Stimulated activated memory B cell treated with anti-CD40 and anti-IgM and Interleukin-4, amounts not matched to agents 10 μg/mL and 1 μg/mL and 100 μg/mL, for 72 hours (primary cell): ENCODE data around the gene ZNF775.

Experiments
- ATAC-seq: fragments of 150-1000 bp; cut with Tn5 transposase; 2 replicates; pipeline ENCODE4 v1.10.0; 2021
- H3K27ac Mint-ChIP-seq: one replicate; pipeline ENCODE4 v1.8.0; 2022; ENCODE audit warnings: mild to moderate bottlenecking, mixed read lengths
- H3K27me3 Mint-ChIP-seq: one replicate; pipeline ENCODE4 v1.8.0; 2022; ENCODE audit warnings: mixed read lengths
- H3K36me3 Mint-ChIP-seq: one replicate; pipeline ENCODE4 v1.8.0; 2022; ENCODE audit warnings: mixed read lengths
- H3K4me1 Mint-ChIP-seq: one replicate; pipeline ENCODE4 v1.8.0; 2022; ENCODE audit warnings: mixed read lengths
- H3K4me3 Mint-ChIP-seq: one replicate; pipeline ENCODE4 v1.8.0; 2022; ENCODE audit warnings: mild to moderate bottlenecking, moderate library complexity, mixed read lengths
- H3K9me3 Mint-ChIP-seq: one replicate; pipeline ENCODE4 v1.8.0; 2022; ENCODE audit warnings: mixed read lengths

Gene ZNF775

GRCh38 chr7:150340875-150341262 is 38.3 kb upstream of the ZNF775 start:
- peaks cover 34% of the 10 kb centered on the region for H3K4me1 Mint-ChIP-seq
- peaks cover 4% of the 10 kb centered on the region for H3K9me3 Mint-ChIP-seq
- peaks cover 64% of the 10 kb centered on the region for H3K27me3 Mint-ChIP-seq
- peak overlapping the region; percentile 18 for H3K27ac Mint-ChIP-seq
- peak overlapping the region; percentile 73 for H3K4me3 Mint-ChIP-seq
- peak; percentile 1 for ATAC-seq
- H3K36me3 Mint-ChIP-seq = peaks cover 45% of the 10 kb centered on the region

DNA sequence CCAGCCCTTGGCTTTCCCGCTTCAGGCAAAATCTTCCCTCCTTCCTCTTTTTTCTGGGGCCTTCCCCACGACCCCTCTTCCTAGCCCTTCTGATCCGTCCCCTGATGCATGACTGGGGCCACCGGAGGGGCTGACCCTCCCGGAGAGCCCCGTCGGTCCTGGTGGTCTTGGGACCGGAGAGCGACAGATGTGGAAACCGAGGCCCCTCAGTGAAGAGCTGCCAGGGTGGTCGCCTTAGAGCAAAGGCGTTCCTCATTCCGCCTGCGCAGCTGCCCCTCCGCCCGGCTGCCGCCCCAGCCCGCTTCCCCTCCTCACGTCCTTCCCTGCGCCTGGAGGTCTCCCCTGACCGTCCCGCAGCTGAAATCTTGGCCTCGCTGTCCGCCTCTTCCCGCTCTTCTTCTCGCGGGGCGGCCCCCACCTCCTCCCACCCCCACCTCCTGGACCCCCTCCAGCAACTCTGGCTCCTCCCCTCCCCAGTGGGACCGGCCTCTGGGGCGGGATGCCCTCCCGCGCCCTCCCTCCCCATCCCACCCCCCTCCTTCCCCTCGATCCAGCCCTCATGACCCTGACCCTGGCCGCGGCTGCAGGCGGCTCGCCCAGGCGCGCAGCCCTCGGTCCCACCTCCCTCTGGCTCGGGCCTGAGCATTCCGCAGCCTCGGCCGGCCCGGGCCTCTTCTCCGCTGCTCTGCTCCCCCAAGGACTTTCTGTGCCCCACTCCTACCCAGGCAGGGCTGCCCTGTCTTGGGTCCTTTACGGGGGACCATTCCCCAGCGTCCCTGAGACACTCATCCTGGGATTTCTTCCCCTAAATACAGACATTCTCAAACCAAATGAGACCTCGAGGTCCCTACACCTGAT is 37.6 kb upstream of the ZNF775 start, which contains the start of gene RARRES2:
Gene RARRES2, minus strand, starts transcription at position 367 of the 858 bp plus-strand sequence. CDS start 1,020 bp downstream, outside the sequence.
- peaks cover 70% of the 10 kb centered on the region for H3K27me3 Mint-ChIP-seq
- no peak for ATAC-seq
- H3K4me1 Mint-ChIP-seq = peaks cover 34% of the 10 kb centered on the region
- H3K4me3 Mint-ChIP-seq = peak within 1 kb of the TSS; percentile 73
- H3K27ac Mint-ChIP-seq = peak within 1 kb of the TSS; percentile 18
- peaks cover 44% of the 10 kb centered on the region for H3K36me3 Mint-ChIP-seq
- H3K9me3 Mint-ChIP-seq = peaks cover 4% of the 10 kb centered on the region

GRCh38 chr7:150342121-150342408 is 37.1 kb upstream of the ZNF775 start:
- Mint-ChIP-seq H3K27ac (no peak overlapping the region), H3K4me3 (peak overlapping the region; percentile 42), H3K27me3 (peaks cover 74% of the 10 kb centered on the region), H3K9me3 (peaks cover 4% of the 10 kb centered on the region), H3K36me3 (peaks cover 38% of the 10 kb centered on the region), H3K4me1 (peaks cover 34% of the 10 kb centered on the region)
- ATAC-seq = no peak

- Mint-ChIP-seq H3K27me3 (peaks cover 66% of the 10 kb centered on the region), H3K36me3 (peaks cover 28% of the 10 kb centered on the region), H3K4me3 (no peak overlapping the region), H3K27ac (no peak overlapping the region), H3K4me1 (peaks cover 28% of the 10 kb centered on the region), H3K9me3 (peaks cover 4% of the 10 kb centered on the region)
- no peak for ATAC-seq
Observed at GRCh38 chr7:150343225-150343624, 35.9 kb upstream of the ZNF775 start.

GRCh38 chr7:150344299-150344698 is 34.8 kb upstream of the ZNF775 start:
- no peak overlapping the region for H3K27ac Mint-ChIP-seq
- H3K36me3 Mint-ChIP-seq = peaks cover 19% of the 10 kb centered on the region
- peaks cover 57% of the 10 kb centered on the region for H3K27me3 Mint-ChIP-seq
- H3K9me3 Mint-ChIP-seq = peaks cover 4% of the 10 kb centered on the region
- peaks cover 22% of the 10 kb centered on the region for H3K4me1 Mint-ChIP-seq
- no peak overlapping the region for H3K4me3 Mint-ChIP-seq
- no peak for ATAC-seq

- Mint-ChIP-seq H3K4me3 (no peak overlapping the region), H3K36me3 (peaks cover 17% of the 10 kb centered on the region), H3K27me3 (peaks cover 49% of the 10 kb centered on the region), H3K9me3 (peaks cover 4% of the 10 kb centered on the region), H3K4me1 (peaks cover 15% of the 10 kb centered on the region), H3K27ac (no peak overlapping the region)
- ATAC-seq = no peak
Observed at GRCh38 chr7:150345012-150345411, 34.1 kb upstream of the ZNF775 start.

GRCh38 chr7:150346922-150347321 is 32.2 kb upstream of the ZNF775 start:
- Mint-ChIP-seq H3K27me3 (peaks cover 30% of the 10 kb centered on the region), H3K4me3 (no peak overlapping the region), H3K4me1 (no peaks in the 10 kb centered on the region), H3K9me3 (peaks cover 4% of the 10 kb centered on the region), H3K36me3 (peaks cover 11% of the 10 kb centered on the region), H3K27ac (no peak overlapping the region)
- no peak for ATAC-seq

DNA sequence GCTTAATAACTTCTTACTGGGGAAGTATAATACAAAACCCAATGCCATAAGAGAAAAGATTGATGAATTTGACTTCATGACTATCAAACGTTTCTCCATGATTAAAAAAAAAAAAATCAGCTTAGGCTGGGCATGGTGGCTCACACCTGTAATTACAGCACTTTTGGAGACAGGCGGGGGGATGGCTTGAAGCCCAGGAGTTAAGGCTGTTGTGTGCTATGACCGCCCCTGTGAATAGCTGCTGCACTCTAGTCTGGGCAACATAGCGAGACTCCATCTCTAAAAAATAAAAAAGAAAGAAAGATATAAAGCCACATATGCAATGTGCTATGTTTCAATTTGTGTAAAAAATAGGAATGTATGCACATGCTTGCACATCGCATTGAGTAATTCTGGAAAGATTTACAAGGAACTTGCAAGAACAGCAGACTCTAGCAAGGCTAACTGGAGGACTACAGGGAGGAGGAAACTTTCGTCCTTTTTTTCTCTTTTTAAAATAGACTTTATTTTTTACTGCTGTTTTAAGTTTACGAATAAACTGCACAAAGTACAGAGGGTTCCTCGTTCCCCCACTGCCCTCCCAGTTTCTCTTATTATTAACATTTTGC is 27.4 kb upstream of the ZNF775 start:
- no peak for ATAC-seq
- no peaks in the 10 kb centered on the region for H3K9me3 Mint-ChIP-seq
- H3K27me3 Mint-ChIP-seq = peaks cover 2% of the 10 kb centered on the region
- no peak overlapping the region for H3K27ac Mint-ChIP-seq
- peaks cover 5% of the 10 kb centered on the region for H3K4me1 Mint-ChIP-seq
- no peak overlapping the region for H3K4me3 Mint-ChIP-seq
- H3K36me3 Mint-ChIP-seq = no peaks in the 10 kb centered on the region

DNA sequence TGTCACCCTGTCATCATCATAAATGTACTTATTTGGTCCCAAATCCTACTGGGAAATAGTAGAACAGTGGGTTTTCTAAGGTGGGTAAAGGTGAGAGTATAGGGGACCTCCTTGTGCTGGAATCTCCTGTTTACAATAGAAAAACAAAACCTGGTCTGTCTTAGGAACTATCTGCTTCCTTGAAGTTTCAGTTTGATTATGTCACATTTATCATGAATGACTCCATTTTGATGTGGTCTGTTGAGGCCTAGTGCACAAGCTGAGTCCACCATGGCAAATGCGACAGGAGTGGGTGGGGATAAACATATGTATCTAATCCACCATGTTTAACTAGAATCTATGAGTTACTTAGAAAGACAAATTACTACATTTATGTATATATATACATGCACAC is 23.5 kb upstream of the ZNF775 start:
- H3K27ac Mint-ChIP-seq = no peak overlapping the region
- H3K4me1 Mint-ChIP-seq = peaks cover 35% of the 10 kb centered on the region
- H3K27me3 Mint-ChIP-seq = no peaks in the 10 kb centered on the region
- no peak for ATAC-seq
- peaks cover 6% of the 10 kb centered on the region for H3K9me3 Mint-ChIP-seq
- H3K4me3 Mint-ChIP-seq = no peak overlapping the region
- H3K36me3 Mint-ChIP-seq = no peaks in the 10 kb centered on the region

DNA sequence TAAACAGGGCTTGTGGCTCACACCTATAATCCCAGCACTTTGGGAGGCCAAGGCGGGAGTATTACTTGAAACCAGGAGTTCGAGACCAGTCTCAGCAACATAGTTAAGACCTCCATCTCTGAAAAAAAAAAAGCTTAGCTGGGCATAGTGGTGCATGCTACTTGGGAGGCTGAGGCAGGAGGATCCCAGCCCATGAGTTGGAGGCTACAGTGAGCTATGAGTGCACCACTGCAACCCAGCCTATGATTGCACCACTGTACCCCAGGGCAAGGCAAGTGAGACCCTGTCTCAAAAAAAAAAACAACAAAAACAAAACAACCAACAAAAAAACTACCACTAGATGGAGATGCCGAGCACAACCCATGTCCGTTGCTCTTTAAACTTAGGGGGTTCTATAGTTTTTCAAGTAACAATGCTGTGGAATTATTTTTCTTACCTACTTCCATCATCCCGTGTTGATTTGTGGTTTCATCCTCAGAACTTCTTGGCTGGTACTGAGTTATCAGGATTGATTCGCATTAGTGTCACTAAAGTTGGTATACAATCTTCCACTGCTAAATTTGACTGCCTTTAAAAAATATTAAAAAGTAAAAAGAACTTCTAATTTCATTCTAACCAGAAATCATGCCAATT is 22.7 kb upstream of the ZNF775 start:
- no peaks in the 10 kb centered on the region for H3K27me3 Mint-ChIP-seq
- H3K36me3 Mint-ChIP-seq = no peaks in the 10 kb centered on the region
- no peak overlapping the region for H3K4me3 Mint-ChIP-seq
- H3K27ac Mint-ChIP-seq = no peak overlapping the region
- no peak for ATAC-seq
- peaks cover 6% of the 10 kb centered on the region for H3K9me3 Mint-ChIP-seq
- peaks cover 35% of the 10 kb centered on the region for H3K4me1 Mint-ChIP-seq

GRCh38 chr7:150357270-150357669 is 21.9 kb upstream of the ZNF775 start:
- Mint-ChIP-seq H3K27ac (peak overlapping the region; percentile 80), H3K9me3 (peaks cover 6% of the 10 kb centered on the region), H3K36me3 (no peaks in the 10 kb centered on the region), H3K4me1 (peaks cover 35% of the 10 kb centered on the region), H3K4me3 (no peak overlapping the region), H3K27me3 (no peaks in the 10 kb centered on the region)
- peak; percentile 70 for ATAC-seq

DNA sequence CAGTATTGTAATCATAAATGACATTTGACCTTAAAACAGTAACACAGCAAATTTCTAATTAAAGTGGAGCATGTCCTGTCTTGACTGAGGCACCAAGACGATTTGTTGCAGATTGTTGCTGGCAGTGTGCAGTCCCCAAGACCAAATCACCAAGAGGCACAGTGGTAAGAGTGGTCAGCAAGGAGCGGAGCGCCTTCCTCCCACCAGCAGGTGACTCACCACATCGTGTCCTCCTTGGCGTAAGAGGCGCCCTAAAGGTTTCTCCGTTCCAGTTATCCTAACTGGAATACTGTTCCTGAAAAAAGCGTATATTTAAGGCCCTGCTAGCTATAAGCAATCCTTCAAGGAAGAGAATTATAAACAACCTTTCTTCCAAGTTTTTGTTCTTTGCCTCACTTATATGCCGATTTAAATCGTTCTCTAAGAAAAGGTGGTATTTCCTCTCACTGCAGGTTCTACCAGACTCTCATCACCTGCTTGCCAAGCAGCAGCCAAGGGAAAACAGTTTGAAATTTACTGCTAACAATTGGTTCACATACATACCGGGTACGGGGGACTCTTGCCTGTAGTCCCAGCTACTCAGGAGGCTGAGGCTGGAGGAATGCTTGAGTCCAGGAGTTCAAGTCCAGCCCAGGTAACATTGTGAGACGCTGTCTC is 21.2 kb upstream of the ZNF775 start:
- ATAC-seq = peak; percentile 39
- Mint-ChIP-seq H3K4me1 (peaks cover 41% of the 10 kb centered on the region), H3K27me3 (no peaks in the 10 kb centered on the region), H3K36me3 (no peaks in the 10 kb centered on the region), H3K9me3 (peaks cover 6% of the 10 kb centered on the region), H3K4me3 (no peak overlapping the region), H3K27ac (peak overlapping the region; percentile 80)

DNA sequence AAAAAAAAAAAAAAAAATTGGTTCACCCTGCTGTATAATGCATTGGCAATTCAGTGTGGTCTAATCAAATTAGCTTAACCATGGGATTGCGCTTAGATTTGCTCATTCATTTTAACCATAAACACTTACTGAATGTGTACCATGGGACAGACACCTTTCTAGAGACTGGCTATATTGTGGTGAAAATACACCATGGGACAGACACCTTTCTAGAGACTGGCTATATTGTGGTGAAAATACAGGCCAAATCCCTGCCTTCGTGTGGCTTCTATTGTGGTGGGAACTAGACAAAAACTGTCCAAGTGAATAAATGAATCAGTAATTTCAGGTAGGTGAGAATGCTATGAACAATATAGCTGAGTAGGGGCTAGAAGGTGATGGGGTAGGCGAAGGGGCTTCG is 20.7 kb upstream of the ZNF775 start:
- Mint-ChIP-seq H3K4me3 (no peak overlapping the region), H3K4me1 (peaks cover 46% of the 10 kb centered on the region), H3K9me3 (peaks cover 6% of the 10 kb centered on the region), H3K27ac (peak overlapping the region; percentile 80), H3K36me3 (no peaks in the 10 kb centered on the region), H3K27me3 (no peaks in the 10 kb centered on the region)
- no peak for ATAC-seq

DNA sequence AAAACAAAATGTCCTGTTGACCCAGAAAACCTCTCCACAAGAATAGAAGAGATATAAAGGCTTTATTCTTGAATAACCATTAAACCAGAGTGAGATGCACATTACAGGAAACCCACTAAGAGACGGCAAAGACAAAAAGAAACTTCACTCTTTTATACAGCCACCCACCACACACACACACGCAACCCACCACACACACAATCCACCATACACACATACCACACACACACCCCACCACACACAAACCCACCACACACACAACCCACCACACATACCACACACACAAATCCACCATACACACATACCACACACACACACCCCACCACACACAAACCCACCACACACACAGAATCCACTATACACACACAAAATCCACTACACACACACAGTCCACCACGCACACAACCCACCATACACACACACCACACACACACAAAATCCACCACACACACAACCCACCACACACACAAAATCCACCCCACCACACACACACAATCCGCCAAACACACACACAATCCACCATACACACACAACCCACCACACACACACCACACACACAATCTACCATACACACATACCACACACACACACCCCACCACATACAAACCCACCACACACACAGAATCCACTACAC is 20.0 kb upstream of the ZNF775 start:
- ATAC-seq = no peak
- H3K27me3 Mint-ChIP-seq = no peaks in the 10 kb centered on the region
- H3K4me3 Mint-ChIP-seq = no peak overlapping the region
- H3K27ac Mint-ChIP-seq = peak overlapping the region; percentile 80
- peaks cover 6% of the 10 kb centered on the region for H3K9me3 Mint-ChIP-seq
- peaks cover 53% of the 10 kb centered on the region for H3K4me1 Mint-ChIP-seq
- H3K36me3 Mint-ChIP-seq = no peaks in the 10 kb centered on the region
